SH-SY5Y (cell line): ENCODE measurements around the gene CDC42EP5.

Experiments used
- GATA2 ChIP-seq: IDR thresholded peaks from 2 replicates; pipeline ENCODE4 v1.6.1; 2011; ENCODE audit warnings: mild to moderate bottlenecking, low read depth, low read length
- GATA3 ChIP-seq: IDR thresholded peaks from 2 replicates; pipeline ENCODE4 v1.6.1; 2011; ENCODE audit warnings: low read depth, mild to moderate bottlenecking, low read length, moderate library complexity

Gene CDC42EP5

GRCh38 chr19:54456423-54457373 is 16.4 kb downstream of the CDC42EP5 start:
- TF ChIP-seq GATA2 (no peak), GATA3 (no peak)

- TF ChIP-seq GATA3 (no peak), GATA2 (no peak)
These were observed 17.2 kb downstream of the CDC42EP5 start for GRCh38 chr19:54455786-54456422.

GRCh38 chr19:54454781-54455675 is 18.1 kb downstream of the CDC42EP5 start:
- TF ChIP-seq GATA3: no peak
- TF ChIP-seq GATA2: no peak

- TF ChIP-seq GATA3 (no peak), GATA2 (no peak)
These were observed 18.9 kb downstream of the CDC42EP5 start for GRCh38 chr19:54453921-54454780.

GRCh38 chr19:54452626-54453025 is 20.5 kb downstream of the CDC42EP5 start:
- no peak for TF ChIP-seq GATA2
- TF ChIP-seq GATA3: no peak

GRCh38 chr19:54451997-54452396 is 21.1 kb downstream of the CDC42EP5 start:
- TF ChIP-seq GATA3: no peak
- TF ChIP-seq GATA2: no peak

- TF ChIP-seq GATA3: no peak
- TF ChIP-seq GATA2: no peak
These were observed 21.7 kb downstream of the CDC42EP5 start for GRCh38 chr19:54451331-54451871.

GRCh38 chr19:54449701-54450069 is 23.4 kb downstream of the CDC42EP5 start:
- no peak for TF ChIP-seq GATA3
- no peak for TF ChIP-seq GATA2

GRCh38 chr19:54448774-54449700 is 24.1 kb downstream of the CDC42EP5 start, which contains the start of gene LENG8:
LENG8 (plus strand) TSS chr19:54449199; CDS start chr19:54451345, 2,146 bp downstream.
- TF ChIP-seq GATA2 (no peak), GATA3 (no peak)

- TF ChIP-seq GATA3 (no peak), GATA2 (no peak)
These were observed 24.9 kb downstream of the CDC42EP5 start for GRCh38 chr19:54448040-54448773.

- no peak for TF ChIP-seq GATA3
- no peak for TF ChIP-seq GATA2
These were observed 28.4 kb downstream of the CDC42EP5 start for GRCh38 chr19:54444737-54445136.
